Uterus (tissue), 4 donors: ENCODE results near the gene ARL5A. TPM values are rescaled to one million over a fixed set of nuclear protein-coding genes. Genes with fewer than 3 reads are reported as not detected.
"Not testable (repeated sequence)": the region's sequence is repeated elsewhere in the genome, so short reads cannot be mapped to it uniquely, and the experiment has no call there.

ENCODE experiments used
- DNase-seq, 2 donors: peaks; one replicate each; pipeline ENCODE4 v3.0.0-alpha.2; 2019 to 2020
- H3K27ac ChIP-seq, 2 donors: fragments of 200-600 bp; sonication (generic); 1 replicate in 1 of 2; 2 replicates in 1 of 2; pipeline ENCODE4 v1.5.1; 2016 to 2018
- H3K27me3 ChIP-seq, 2 donors: fragments of 200-600 bp; sonication (generic); one replicate each; pipeline ENCODE4 v1.5.1; 2018 to 2019; ENCODE audit warnings: control low read depth in 1 of 2
- H3K36me3 ChIP-seq, 2 donors: fragments of 200-600 bp; sonication (generic); one replicate each; pipeline ENCODE4 v1.5.1; 2019; ENCODE audit warnings: control low read depth in 1 of 2
- H3K4me1 ChIP-seq, 2 donors: fragments of 200-600 bp; sonication (generic); one replicate each; pipeline ENCODE4 v1.5.1; 2018 to 2019; ENCODE audit warnings: control low read depth in 1 of 2
- H3K4me3 ChIP-seq, 2 donors: fragments of 200-600 bp; sonication (generic); 1 replicate in 1 of 2; 2 replicates in 1 of 2; pipeline ENCODE4 v1.5.1; 2018 to 2019; ENCODE audit warnings: mild to moderate bottlenecking in 1 of 2
- H3K9me3 ChIP-seq, 2 donors: fragments of 200-600 bp; sonication (generic); one replicate each; pipeline ENCODE4 v1.5.1; 2019; ENCODE audit warnings: control low read depth in 1 of 2
- POLR2A ChIP-seq, 2 donors: fragments of 450-650 bp; IDR thresholded peaks; one replicate each; pipeline ENCODE4 v1.6.1; 2016; ENCODE audit warnings: antibody characterized with exemption in 2 of 2, mild to moderate bottlenecking in 1 of 2, moderate library complexity in 1 of 2
- intact Hi-C: fragments of 100-400 bp; cut with DNase I; formaldehyde crosslinking; loops from one replicate; pipeline ENCODE4 v1.15.1; 2023; ENCODE audit warnings: low total_unique reads
- total RNA-seq, 4 donors: library from RNA; depleted of rRNA in 3 of 4; stranded (reverse); fragments of >200 nt in 3 of 4; gene quantifications; one replicate each; pipeline versions ENCODE4 v1.1.0 to v1.2.4, GENCODE V29; 2014 to 2023
- TF ChIP-seq, protein P1 (sequence below), 4 experiments: fragments of 200-600 bp in 2 of 4; fragments of 450-650 bp in 2 of 4; sonication (generic) in 2 of 4; IDR thresholded peaks; one replicate each; pipeline ENCODE4 v1.5.1; 2016 to 2019; ENCODE audit warnings: antibody characterized with exemption in 4 of 4, mild to moderate bottlenecking in 2 of 4, moderate library complexity in 1 of 4
- donor health status: DM: yes; HTN: yes; CAD: no.

The ARL5A gene, protein sequence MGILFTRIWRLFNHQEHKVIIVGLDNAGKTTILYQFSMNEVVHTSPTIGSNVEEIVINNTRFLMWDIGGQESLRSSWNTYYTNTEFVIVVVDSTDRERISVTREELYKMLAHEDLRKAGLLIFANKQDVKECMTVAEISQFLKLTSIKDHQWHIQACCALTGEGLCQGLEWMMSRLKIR
- total RNA-seq, result 100 to 1,000 TPM in 1 of 4 donors, 10 to 100 TPM in 3; 21.2 to 101 (median 40.7) TPM

DNA sequence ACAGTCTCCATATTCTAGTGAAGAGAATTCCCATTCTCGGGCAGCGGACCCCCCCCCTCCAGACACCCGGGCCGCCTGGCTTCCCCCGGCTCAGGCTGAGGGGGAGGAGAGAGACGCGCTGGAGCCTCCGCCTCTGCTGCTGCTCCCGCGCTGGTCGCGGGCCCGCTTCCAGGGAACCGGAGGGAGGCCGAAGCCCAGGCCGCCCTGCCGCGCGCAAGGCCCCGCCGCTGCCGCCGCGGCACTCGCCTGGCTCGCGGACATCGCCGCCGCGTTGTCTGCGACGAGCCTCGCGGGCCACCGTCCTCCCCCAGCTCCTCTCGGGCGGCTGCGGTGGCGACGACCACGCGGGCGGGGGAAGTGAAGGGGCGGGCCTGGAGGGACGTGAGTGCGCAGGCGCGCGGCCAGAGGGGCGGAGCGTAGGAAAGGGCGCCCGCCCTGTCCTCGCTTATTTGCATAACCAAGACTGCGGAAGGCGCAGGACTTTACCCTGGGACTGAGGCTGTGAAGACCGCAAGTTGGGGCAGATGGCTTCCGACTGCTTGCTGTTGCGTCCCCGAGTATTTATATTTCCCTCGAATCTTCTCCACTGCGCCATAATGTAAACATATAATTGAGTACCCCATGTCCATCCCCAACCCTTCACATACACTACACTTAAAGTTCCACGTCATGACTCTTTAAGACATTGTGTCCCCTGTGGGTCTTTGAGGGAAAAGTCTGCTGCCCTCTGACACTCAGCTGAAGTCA is at the start of gene ARL5A:
ARL5A (minus strand) TSS at position 279 of the 747 bp plus-strand sequence; CDS start at position 34, 245 bp downstream.
- no peaks in the 10 kb centered on the region for H3K27me3 ChIP-seq
- peaks cover 0 to 9% of the 10 kb centered on the region in 2 donors for H3K4me1 ChIP-seq
- intact Hi-C loops, result no loop called here
- peak within 1 kb of the TSS; percentile 67 to 86 for H3K4me3 ChIP-seq
- no peaks in the 10 kb centered on the region for H3K9me3 ChIP-seq
- H3K27ac ChIP-seq, result peak within 1 kb of the TSS; percentile 80 to 88
- DNase-seq, result peak; percentile 94 to 97
- H3K36me3 ChIP-seq, result no peaks in the 10 kb centered on the region
- peak; percentile 84 to 90 for TF ChIP-seq POLR2A (IDR thresholded peaks at IDR 0.05)
- TF ChIP-seq, protein P1, sequence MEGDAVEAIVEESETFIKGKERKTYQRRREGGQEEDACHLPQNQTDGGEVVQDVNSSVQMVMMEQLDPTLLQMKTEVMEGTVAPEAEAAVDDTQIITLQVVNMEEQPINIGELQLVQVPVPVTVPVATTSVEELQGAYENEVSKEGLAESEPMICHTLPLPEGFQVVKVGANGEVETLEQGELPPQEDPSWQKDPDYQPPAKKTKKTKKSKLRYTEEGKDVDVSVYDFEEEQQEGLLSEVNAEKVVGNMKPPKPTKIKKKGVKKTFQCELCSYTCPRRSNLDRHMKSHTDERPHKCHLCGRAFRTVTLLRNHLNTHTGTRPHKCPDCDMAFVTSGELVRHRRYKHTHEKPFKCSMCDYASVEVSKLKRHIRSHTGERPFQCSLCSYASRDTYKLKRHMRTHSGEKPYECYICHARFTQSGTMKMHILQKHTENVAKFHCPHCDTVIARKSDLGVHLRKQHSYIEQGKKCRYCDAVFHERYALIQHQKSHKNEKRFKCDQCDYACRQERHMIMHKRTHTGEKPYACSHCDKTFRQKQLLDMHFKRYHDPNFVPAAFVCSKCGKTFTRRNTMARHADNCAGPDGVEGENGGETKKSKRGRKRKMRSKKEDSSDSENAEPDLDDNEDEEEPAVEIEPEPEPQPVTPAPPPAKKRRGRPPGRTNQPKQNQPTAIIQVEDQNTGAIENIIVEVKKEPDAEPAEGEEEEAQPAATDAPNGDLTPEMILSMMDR (IDR thresholded peaks at IDR 0.05), result peak in 1 of 4 experiments; percentile 10

DNA sequence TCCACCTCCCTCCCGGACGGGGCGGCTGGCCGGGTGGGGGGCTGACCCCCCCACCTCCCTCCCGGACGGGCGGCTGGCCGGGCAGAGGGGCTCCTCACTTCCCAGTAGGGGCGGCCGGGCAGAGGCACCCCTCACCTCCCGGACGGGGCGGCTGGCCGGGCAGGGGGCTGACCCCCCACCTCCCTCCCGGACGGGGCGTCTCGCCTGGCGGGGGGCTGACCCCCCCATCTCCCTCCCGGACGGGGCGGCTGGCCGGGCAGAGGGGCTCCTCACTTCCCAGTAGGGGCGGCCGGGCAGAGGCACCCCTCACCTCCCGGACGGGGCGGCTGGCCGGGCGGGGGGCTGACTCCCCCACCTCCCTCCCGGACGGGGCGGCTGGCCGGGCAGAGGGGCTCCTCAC is 47.4 kb upstream of the ARL5A start:
- H3K4me1 ChIP-seq, H3K4me3 ChIP-seq, H3K27me3 ChIP-seq, H3K9me3 ChIP-seq, H3K27ac ChIP-seq, H3K36me3 ChIP-seq, DNase-seq, intact Hi-C loops: not testable (repeated sequence)

DNA sequence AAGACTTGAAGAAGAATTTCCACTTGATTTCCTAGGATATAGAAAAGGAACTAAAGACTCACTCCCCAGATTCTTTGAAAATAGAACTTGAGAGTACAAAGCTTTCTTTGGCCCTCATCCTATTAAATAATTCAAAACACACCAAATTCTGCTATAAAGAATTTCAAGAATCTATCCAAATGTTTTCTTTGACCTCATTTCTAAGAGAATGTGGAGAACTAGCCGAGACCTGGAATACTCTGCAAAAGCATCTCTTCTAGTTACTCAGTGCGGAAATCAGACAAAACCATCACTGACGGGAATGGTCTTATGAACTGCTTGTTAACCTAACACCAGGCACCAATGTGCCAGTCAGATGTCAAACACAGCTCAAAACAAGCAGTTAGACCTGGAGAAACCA is 44.2 kb upstream of the ARL5A start:
- no peaks in the 10 kb centered on the region for H3K9me3 ChIP-seq
- no peaks in the 10 kb centered on the region for H3K4me1 ChIP-seq
- no peaks in the 10 kb centered on the region for H3K27me3 ChIP-seq
- no peak overlapping the region for H3K27ac ChIP-seq
- H3K4me3 ChIP-seq, result no peak overlapping the region
- no peak for DNase-seq
- no peaks in the 10 kb centered on the region for H3K36me3 ChIP-seq
- TF ChIP-seq POLR2A (IDR thresholded peaks at IDR 0.05), result no peak
- TF ChIP-seq, protein P1 (IDR thresholded peaks at IDR 0.05), result no peak
- intact Hi-C loops, result no loop called here

DNA sequence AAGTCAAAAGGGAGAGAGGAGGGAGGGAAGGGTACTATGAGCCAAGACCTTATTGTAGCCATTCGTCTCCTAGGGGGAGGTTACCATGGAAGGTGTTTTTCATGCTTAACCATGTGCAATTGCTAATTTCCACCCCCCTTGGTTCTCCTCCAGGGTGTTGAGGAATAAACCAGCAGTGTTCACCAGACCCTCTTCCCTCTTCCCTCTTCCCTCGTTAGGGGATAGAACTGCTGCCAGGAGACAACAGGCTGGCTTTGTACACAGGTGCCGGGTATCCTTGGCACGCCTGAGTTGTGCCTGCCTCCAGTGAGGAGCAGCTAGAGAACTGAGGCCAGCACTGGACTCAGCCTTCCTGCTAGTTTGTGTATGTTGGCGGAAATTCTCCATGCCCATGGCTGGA is 41.1 kb upstream of the ARL5A start:
- no peaks in the 10 kb centered on the region for H3K36me3 ChIP-seq
- no peak for DNase-seq
- intact Hi-C loops, result no loop called here
- no peaks in the 10 kb centered on the region for H3K9me3 ChIP-seq
- no peak overlapping the region for H3K4me3 ChIP-seq
- TF ChIP-seq POLR2A (IDR thresholded peaks at IDR 0.05), result no peak
- TF ChIP-seq, protein P1 (IDR thresholded peaks at IDR 0.05), result no peak
- H3K27ac ChIP-seq, result no peak overlapping the region
- no peaks in the 10 kb centered on the region for H3K4me1 ChIP-seq
- H3K27me3 ChIP-seq, result no peaks in the 10 kb centered on the region

GRCh38 chr2:151862700-151863099 is 34.5 kb upstream of the ARL5A start:
- H3K27ac ChIP-seq, result no peak overlapping the region
- TF ChIP-seq, protein P1 (IDR thresholded peaks at IDR 0.05), result no peak
- TF ChIP-seq POLR2A (IDR thresholded peaks at IDR 0.05), result no peak
- H3K4me1 ChIP-seq, result no peaks in the 10 kb centered on the region
- H3K4me3 ChIP-seq, result no peak overlapping the region
- no peaks in the 10 kb centered on the region for H3K9me3 ChIP-seq
- no peak for DNase-seq
- H3K27me3 ChIP-seq, result no peaks in the 10 kb centered on the region
- no peaks in the 10 kb centered on the region for H3K36me3 ChIP-seq
- intact Hi-C loops, result no loop called here
